ENCODE measurements around the gene FKBP7. TPM values are rescaled to one million over a fixed set of nuclear protein-coding genes. Genes with fewer than 3 reads are reported as not detected.

Gene FKBP7
- total and polyA plus RNA-seq, 2 donors from 2014 or later, result 8.2 to 10.8 TPM

- Histone ChIP-seq H3K9me3 (ENCODE audit: control insufficient read depth in 2 of 3, insufficient read depth in 1 of 3, low read length in 3 of 3) (no peaks in the 10 kb centered on the region), H3K36me3 (ENCODE audit: control insufficient read depth in 2 of 3, insufficient read depth in 3 of 3, low read length in 3 of 3) (peaks cover 8 to 38% (median 26%) of the 10 kb centered on the region in 3 donors), H3K4me3 (ENCODE audit: low read length in 3 of 3) (no peak overlapping the region), H3K27me3 (ENCODE audit: control insufficient read depth, insufficient read depth, low read length) (no peaks in the 10 kb centered on the region), H3K9ac (ENCODE audit: low read length in 3 of 3) (no peak overlapping the region), H3K4me1 (ENCODE audit: control insufficient read depth in 2 of 3, insufficient read depth in 2 of 3, low read depth in 1 of 3, low read length in 3 of 3) (no peaks in the 10 kb centered on the region), H3K27ac (ENCODE audit: low read depth in 2 of 2, low read length in 2 of 2) (no peak overlapping the region)
- DNase-seq (no peak), FAIRE-seq (no peak)
- TF ChIP-seq CTCF (IDR thresholded peaks at IDR 0.05; ENCODE audit: borderline replicate concordance, extremely low read depth, insufficient read depth), result no peak
- intact Hi-C loops (cut with DNase I), result no loop called here
These were observed 13.2 kb upstream of the FKBP7 start for GRCh38 chr2:178491612-178492011.

GRCh38 chr2:178485356-178485755 is 7.0 kb upstream of the FKBP7 start:
- Histone ChIP-seq H3K9ac (ENCODE audit: low read length in 3 of 3) (no peak overlapping the region), H3K9me3 (ENCODE audit: control insufficient read depth in 2 of 3, insufficient read depth in 1 of 3, low read length in 3 of 3) (no peaks in the 10 kb centered on the region), H3K36me3 (ENCODE audit: control insufficient read depth in 2 of 3, insufficient read depth in 3 of 3, low read length in 3 of 3) (peaks cover 0 to 7% (median 4%) of the 10 kb centered on the region in 3 donors), H3K4me1 (ENCODE audit: control insufficient read depth in 2 of 3, insufficient read depth in 2 of 3, low read depth in 1 of 3, low read length in 3 of 3) (peaks cover 0 to 14% (median 9%) of the 10 kb centered on the region in 3 donors), H3K4me3 (ENCODE audit: low read length in 3 of 3) (no peak overlapping the region), H3K27me3 (ENCODE audit: control insufficient read depth, insufficient read depth, low read length) (no peaks in the 10 kb centered on the region), H3K27ac (ENCODE audit: low read depth in 2 of 2, low read length in 2 of 2) (no peak overlapping the region)
- TF ChIP-seq CTCF (IDR thresholded peaks at IDR 0.05; ENCODE audit: borderline replicate concordance, extremely low read depth, insufficient read depth), result no peak
- intact Hi-C loops (cut with DNase I), result no loop called here
- no peak for FAIRE-seq
- no peak for DNase-seq

- no peak for TF ChIP-seq CTCF (IDR thresholded peaks at IDR 0.05; ENCODE audit: borderline replicate concordance, extremely low read depth, insufficient read depth)
- H3K9me3 ChIP-seq (ENCODE audit: control insufficient read depth in 2 of 3, insufficient read depth in 1 of 3, low read length in 3 of 3), result no peaks in the 10 kb centered on the region
- H3K27me3 ChIP-seq (ENCODE audit: control insufficient read depth, insufficient read depth, low read length), result no peaks in the 10 kb centered on the region
- FAIRE-seq (no peak), DNase-seq (peak in 1 of 5 donors; percentile 29)
- H3K4me1 ChIP-seq (ENCODE audit: control insufficient read depth in 2 of 3, insufficient read depth in 2 of 3, low read depth in 1 of 3, low read length in 3 of 3), result peaks cover 0 to 19% (median 9%) of the 10 kb centered on the region in 3 donors
- H3K9ac ChIP-seq (ENCODE audit: low read length in 3 of 3), result no peak overlapping the region
- intact Hi-C loops (cut with DNase I), result no loop called here
- no peak overlapping the region for H3K27ac ChIP-seq (ENCODE audit: low read depth in 2 of 2, low read length in 2 of 2)
- H3K36me3 ChIP-seq (ENCODE audit: control insufficient read depth in 2 of 3, insufficient read depth in 3 of 3, low read length in 3 of 3), result peaks cover 0 to 4% (median 0%) of the 10 kb centered on the region in 3 donors
- H3K4me3 ChIP-seq (ENCODE audit: low read length in 3 of 3), result no peak overlapping the region
These were observed 6.0 kb upstream of the FKBP7 start for GRCh38 chr2:178484245-178485041.

All from kidney (tissue), 14 donors.